Activated T-helper 2 cell treated with anti-CD3 and anti-CD28 coated beads, Interferon-gamma antibody, Interleukin-2, Interleukin-4, amounts not matched to agents 10 μg/mL and 5 μg/mL and 100 μg/mL, durations not matched to agents 14 hours and 24 hours and 36 hours (primary cell): ENCODE results near the gene MOB4. TPM values are rescaled to one million over a fixed set of nuclear protein-coding genes. Genes with fewer than 3 reads are reported as not detected.

Experiments
- total RNA-seq: library from RNA; stranded (reverse); gene quantifications from 2 replicates; pipeline ENCODE4 v1.2.3, GENCODE V29; 2022

The MOB4 gene
- total RNA-seq, 1 donor from 2014 or later = 19.5 TPM

Other genes with a start within 250 kb of the MOB4 start
- 107 and 120 TPM in 2 replicates for gene ANKRD44, start 205.3 kb upstream of the MOB4 start, total RNA-seq
- gene SF3B1, start 81.0 kb upstream of the MOB4 start, total RNA-seq = 284 and 289 TPM in 2 replicates
- 19.9 and 20.8 TPM in 2 replicates for gene COQ10B, start 62.5 kb upstream of the MOB4 start, total RNA-seq
- 749 and 761 TPM in 2 replicates for gene HSPD1, start 16.2 kb upstream of the MOB4 start, total RNA-seq
- gene HSPE1, start 15.7 kb upstream of the MOB4 start, total RNA-seq = 301 and 309 TPM in 2 replicates
- gene RFTN2, start 159.5 kb downstream of the MOB4 start, total RNA-seq = not detected in 2 replicates
- gene MARS2, start 189.3 kb downstream of the MOB4 start, total RNA-seq = 16.8 and 17.2 TPM in 2 replicates